Activated CD4-positive, alpha-beta T cell treated with anti-CD3 and anti-CD28 coated beads for 1 hour (primary cell): ENCODE results near the gene PICK1.
"Not testable (repeated sequence)": the region's sequence is repeated elsewhere in the genome, so short reads cannot be mapped to it uniquely, and the experiment has no call there.

Source experiments
- DNase-seq: peaks from one replicate; pipeline ENCODE4 v3.0.0-alpha.2; 2020

The PICK1 gene

GRCh38 chr22:38031491-38031890 lies 25.7 kb upstream of the PICK1 start:
- no peak for DNase-seq

- DNase-seq: no peak
Measured at GRCh38 chr22:38032681-38033521, 24.3 kb upstream of the PICK1 start.

GRCh38 chr22:38033522-38034277 lies 23.5 kb upstream of the PICK1 start:
- DNase-seq: no peak

- DNase-seq: no peak
Measured at GRCh38 chr22:38034278-38034882, 22.8 kb upstream of the PICK1 start.

- no peak for DNase-seq
Measured at GRCh38 chr22:38034884-38035529, 22.2 kb upstream of the PICK1 start.

GRCh38 chr22:38035530-38035885 lies 21.7 kb upstream of the PICK1 start:
- no peak for DNase-seq

- no peak for DNase-seq
Measured at GRCh38 chr22:38036392-38037062, 20.7 kb upstream of the PICK1 start.

GRCh38 chr22:38037367-38038150 lies 19.6 kb upstream of the PICK1 start:
- DNase-seq: not testable (repeated sequence)

- DNase-seq: no peak
Measured at GRCh38 chr22:38038426-38038825, 18.8 kb upstream of the PICK1 start.

- DNase-seq: no peak
Measured at GRCh38 chr22:38038890-38039812, 18.1 kb upstream of the PICK1 start.

- DNase-seq: no peak
Measured at GRCh38 chr22:38040953-38041759, 16.0 kb upstream of the PICK1 start.

- no peak for DNase-seq
Measured at GRCh38 chr22:38041760-38042487, 15.3 kb upstream of the PICK1 start.

GRCh38 chr22:38042488-38042790 lies 14.8 kb upstream of the PICK1 start:
- no peak for DNase-seq

GRCh38 chr22:38043151-38044039 lies 13.8 kb upstream of the PICK1 start:
- DNase-seq: no peak

- DNase-seq: no peak
Measured at GRCh38 chr22:38046070-38046748, 11.0 kb upstream of the PICK1 start.

- no peak for DNase-seq
Measured at GRCh38 chr22:38049812-38050619, 7.2 kb upstream of the PICK1 start.

GRCh38 chr22:38050720-38051119 lies 6.5 kb upstream of the PICK1 start:
- no peak for DNase-seq
